ENCODE results near the gene ARHGAP27. TPM values are rescaled to one million over a fixed set of nuclear protein-coding genes. Genes with fewer than 3 reads are reported as not detected.
"Not testable (repeated sequence)": the region's sequence is repeated elsewhere in the genome, so short reads cannot be mapped to it uniquely, and the experiment has no call there.

ARHGAP27 gene, protein sequence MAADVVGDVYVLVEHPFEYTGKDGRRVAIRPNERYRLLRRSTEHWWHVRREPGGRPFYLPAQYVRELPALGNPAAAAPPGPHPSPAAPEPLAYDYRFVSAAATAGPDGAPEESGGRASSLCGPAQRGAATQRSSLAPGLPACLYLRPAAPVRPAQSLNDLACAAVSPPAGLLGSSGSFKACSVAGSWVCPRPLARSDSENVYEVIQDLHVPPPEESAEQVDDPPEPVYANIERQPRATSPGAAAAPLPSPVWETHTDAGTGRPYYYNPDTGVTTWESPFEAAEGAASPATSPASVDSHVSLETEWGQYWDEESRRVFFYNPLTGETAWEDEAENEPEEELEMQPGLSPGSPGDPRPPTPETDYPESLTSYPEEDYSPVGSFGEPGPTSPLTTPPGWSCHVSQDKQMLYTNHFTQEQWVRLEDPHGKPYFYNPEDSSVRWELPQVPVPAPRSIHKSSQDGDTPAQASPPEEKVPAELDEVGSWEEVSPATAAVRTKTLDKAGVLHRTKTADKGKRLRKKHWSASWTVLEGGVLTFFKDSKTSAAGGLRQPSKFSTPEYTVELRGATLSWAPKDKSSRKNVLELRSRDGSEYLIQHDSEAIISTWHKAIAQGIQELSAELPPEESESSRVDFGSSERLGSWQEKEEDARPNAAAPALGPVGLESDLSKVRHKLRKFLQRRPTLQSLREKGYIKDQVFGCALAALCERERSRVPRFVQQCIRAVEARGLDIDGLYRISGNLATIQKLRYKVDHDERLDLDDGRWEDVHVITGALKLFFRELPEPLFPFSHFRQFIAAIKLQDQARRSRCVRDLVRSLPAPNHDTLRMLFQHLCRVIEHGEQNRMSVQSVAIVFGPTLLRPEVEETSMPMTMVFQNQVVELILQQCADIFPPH
- 61.8 and 66.5 TPM in 2 replicates for total RNA-seq

DNA sequence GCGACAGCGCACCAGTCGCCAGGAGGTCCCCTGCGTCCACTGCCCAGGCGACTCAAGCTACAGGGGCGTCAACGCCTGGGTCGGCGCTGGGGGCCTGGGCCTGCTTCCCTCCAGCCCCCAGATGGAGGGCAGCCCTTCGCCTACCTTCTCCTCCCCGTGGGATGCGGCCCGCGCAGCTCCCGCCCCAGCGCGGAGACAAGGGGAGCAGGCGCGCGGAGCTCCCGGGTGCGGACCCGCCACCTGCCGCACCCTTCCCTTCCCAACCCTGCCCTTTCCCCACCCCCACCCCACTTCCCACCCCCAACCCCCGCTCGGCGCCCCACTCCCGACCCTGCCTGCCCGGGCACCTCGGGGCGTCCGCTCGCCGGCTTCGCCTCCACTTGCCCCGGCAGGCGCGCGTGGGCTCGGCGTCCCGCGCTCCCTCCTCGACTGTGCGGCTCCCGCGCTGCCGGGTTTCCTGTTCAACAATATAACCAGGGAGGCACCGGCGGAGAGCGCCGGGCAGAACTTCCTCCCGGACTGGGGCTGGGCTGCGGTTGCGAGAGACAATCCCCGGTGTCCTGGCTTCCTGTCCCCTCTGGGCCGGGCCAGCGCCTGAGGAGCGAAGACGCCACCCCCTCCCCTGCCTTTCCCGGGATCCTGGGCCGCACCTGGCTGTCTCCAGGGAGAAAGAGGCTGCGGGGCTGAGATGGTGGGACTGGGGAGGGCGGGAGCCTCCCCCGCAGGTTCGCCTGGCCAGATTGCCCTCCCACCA, at the start of gene ARHGAP27:
ARHGAP27 (minus strand) TSS at position 466 of the 754 bp plus-strand sequence. CDS start 2,591 bp downstream, outside the sequence.
- peak; percentile 68 for DNase-seq

DNA sequence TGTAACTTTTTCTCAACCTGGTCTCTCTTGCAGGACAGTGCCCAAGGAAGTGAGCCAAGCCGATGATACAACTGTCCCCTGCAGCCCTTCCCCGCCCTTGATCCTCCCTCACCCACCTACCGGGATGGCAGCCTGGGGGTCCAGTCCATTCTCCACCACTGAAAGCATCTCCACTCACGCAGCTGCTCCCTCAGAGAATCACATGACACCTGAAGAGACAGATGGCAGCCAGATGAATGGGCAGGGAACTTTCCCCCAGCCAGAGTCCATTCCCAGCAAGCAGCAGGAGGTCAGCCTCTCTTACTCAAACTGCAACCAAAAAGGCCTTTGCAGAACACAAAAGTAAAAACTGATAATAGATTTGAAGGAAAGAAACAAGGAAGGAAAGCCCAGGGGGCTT, 49.6 kb upstream of the ARHGAP27 start:
- not testable (repeated sequence) for DNase-seq

DNA sequence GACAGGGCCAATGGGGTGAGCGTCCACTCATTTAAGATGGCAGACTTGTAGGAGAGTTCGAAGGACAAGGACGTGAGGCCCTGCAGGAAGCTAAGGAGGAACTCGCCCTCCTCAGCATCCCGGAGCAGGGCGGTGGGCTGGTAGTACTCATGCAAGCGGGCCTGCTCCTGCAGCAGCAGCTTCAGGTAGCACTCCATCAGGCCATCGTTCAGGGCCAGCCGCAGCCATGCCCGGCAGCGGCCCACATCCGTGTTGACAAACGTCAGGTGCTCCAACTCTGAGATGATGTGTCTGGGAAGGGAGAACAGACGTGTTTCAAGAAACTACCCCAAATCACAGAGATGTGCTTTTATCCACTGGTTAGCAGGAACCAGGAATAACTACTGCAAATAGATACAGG, 42.8 kb upstream of the ARHGAP27 start:
- DNase-seq = not testable (repeated sequence)

DNA sequence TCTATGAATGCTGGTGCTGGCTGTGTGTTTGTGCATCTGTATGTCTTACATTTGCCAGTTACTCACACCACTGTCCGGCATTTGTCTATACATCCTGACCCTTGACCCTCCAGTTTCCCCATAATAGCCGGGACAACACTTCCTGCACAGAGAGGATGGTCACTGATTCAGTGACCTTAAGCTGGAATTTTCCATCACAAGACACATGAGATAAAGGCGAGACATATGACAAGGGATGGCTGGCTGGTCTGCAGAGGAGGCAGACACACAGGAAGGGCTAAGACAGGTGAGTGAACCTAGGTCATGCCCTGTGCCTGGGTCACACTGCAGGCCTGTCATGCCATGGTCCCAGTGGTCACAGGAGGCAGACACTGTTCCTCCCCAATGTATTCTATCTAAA, 39.6 kb upstream of the ARHGAP27 start:
- peak; percentile 44 for DNase-seq

DNA sequence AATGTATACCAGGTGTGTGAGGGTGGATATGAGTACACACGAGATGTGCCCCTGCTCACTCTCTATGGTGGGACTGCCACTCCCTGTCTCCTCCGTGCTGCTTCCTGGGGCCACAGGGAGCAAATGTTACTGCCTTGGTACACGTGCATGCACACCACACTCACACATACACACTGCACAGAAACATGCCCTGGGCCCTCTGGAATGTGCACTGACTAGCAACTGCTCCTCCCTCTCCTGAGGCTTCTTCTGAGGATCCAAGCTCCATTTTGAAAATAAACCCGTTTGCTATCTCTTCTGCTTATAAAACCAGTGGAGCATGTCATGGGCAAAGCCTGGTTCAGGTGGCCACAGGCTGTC, 36.5 kb upstream of the ARHGAP27 start:
- DNase-seq = not testable (repeated sequence)

DNA sequence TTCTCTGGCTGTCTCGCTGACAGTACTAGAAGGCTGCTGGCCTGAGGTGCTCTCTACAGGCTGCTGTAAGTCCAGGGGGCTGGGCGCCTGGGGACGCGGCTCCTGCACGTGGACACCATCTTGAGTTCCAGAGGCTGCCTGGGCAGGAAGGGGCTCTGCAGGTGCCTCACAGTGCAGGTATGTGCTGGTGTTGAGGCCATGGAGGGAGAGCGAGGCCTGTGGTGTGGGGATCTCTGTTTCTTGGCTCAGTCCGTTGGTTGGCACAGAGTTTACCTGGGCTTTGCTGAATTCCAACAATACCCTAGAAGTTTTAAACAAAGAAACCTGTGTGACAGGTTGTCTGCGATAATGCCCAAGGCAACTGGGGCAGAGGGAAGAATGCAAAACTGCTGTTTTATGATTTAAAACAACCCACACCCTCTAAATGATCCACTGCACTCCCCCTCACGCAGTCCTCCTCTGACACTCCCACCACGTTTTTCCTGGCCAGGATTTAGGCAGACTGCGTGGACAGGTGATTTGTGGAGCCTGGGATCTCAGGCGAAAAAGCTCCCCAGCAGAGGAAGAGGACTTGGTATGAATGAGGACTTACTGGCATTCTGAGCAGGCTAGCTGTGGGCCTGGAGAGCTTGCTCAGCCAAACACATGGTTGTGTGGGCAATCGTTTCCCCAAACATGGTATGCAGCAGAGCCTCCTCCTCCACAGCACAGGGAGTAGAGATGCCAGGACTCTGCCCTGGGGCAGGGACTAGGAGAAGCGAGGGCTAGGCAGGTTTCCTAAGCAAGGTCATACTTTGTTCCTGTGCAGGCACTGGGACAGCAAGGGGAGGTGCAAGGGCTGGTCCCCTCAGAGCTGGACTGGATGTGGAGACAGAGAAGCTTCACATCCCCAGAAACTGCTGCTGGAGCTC, 35.9 kb upstream of the ARHGAP27 start:
- DNase-seq = not testable (repeated sequence)

DNA sequence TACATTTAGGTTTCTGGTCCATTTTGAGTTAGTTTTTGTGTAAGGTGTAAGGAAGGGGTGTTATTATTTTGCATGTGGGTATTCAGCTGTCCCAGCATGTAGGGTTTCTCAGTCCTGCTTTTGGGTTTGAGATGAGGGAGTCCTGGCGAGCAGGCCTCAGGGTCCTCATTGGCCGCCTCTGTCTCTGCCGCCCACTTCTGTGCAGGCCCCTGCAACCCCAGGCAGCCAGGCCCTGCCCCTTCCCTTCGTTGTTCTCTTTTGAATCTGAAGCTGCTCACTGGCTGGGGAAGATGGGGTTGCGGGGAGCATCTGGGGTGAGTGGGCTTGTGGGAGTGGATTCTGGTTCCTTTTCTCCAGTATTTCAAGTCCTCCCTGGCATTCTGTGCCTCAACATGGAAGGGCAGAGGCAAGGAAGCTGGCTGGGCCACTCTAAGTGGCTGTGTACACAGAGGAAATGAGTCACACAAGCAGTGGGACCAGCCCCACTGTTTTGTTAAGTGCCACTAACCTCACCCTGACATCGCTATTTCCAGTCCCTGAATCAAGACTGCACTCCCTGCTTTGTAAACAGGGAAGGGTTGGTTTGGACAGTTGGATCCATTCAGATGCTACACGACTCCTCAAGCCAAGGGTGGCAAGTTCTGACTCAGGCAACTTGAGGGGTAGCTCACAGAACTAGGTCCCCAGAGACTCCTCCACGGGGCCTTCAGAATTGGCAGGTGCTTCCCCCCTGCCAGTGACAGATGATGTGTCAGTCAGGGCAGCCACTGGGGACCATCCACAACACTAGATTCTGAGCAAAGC, 29.1 kb upstream of the ARHGAP27 start:
- peak; percentile 64 for DNase-seq

DNA sequence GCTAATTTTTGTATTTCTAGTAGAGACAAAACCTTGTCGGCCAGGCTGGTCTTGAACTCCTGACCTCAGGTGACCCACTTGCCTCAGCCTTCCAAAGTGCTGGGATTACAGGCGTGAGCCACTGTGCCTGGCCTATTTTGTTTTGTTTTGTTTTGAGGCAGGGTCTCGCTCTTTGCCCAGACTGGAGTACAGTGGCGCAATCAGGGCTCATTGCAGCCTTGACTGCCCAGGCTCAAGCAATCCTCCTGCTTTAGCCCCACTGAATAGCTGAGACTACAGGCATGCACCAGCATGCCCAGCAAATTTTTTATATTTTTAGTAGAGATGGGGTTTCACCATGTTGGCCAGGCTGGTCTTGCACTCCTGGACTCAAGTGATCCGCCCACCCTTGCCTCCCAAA, 27.8 kb upstream of the ARHGAP27 start:
- not testable (repeated sequence) for DNase-seq

DNA sequence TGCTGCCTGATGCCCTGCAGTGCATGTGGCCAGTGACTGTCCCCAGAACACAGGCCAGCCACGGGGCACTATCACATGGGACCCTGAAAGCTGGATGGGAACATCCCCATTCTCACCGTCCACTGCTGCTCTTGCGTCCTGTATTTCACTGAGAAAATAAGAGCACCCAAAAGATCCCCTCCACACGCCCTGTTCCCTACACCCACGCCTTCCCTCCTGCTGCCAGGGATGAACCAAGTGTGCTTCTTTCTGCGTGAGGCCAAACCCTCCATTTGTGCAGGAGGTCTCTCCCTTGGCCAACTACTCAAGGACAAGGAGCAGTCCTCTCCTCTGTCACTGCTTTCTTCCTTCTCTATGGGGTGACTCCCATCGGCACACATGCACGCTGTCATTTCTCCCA, 21.7 kb upstream of the ARHGAP27 start:
- not testable (repeated sequence) for DNase-seq

DNA sequence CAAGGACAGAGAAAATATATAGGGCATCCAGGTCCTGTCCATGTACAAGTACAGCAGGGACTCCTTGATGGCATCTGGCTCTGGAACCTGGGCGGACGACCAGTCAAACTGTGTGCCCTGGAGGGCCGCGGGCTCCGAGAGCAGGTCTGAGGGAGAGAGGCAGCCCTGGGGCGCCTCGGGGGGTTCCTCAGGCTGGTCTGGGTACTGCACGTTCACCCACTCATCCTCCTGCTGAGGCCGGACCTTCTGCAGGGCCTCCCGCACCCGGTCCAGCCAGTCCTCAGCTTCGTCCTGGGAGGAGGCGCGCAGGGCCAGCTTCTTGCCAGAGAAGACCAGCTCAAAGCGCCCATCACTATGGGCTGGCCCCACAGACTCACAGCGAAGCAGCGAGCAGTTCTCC, 21.1 kb upstream of the ARHGAP27 start:
- not testable (repeated sequence) for DNase-seq

DNA sequence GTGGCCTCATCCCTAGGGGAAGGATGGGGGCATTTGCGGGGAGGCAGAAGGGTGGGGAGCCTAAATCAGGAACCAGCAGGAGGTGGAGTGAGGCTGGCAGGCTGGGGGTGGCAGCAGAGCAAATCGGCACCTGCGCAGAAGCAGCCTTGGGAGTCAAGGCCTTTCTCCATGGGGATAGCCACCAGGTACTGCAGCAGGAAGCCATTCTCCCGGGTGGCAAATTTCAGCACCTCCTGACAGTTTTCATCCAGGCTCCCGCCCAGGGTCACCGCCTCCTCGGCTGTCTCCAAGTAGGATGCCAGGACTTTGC, 20.5 kb upstream of the ARHGAP27 start:
- DNase-seq = not testable (repeated sequence)

DNA sequence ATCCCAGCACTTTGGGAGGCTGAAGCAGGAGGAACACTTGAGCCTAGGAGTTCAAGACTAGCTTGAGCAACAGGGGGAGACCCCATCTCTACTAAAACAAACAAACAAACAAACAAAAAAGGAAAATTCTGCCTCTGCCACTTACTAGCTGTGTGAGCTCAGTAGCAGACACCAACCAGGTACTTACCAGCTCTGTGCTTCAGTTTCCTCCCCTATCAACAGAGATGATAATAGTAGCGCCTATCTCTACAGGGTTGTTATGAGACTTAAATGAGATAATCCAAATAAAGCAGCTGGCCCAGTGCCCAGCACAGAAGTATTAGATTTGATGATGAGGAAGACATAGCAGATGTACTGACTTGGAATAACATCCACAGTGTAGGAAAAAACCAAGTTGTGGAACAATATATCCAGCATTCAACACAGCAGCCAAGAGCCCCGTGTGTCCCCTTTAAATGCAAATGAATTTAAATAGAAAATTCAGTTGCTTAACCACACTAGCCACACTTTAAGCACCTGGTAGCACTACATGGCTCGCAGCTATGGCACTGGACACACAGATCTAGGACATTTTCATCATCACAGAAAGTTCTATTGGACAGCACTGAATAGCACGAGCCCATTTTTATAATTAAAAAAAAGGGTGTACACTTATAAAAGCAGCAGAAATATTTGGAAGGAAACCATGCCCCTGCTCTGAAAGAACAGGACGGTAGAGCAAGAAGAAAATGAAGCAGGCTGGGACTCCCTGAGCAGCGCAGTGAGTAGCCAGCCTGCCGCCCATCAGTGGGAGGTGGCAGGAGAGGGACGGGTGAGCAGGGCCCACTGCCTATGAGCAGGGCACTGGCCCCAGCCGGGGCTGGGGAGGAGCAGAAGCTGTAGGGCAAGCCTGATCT, 19.9 kb upstream of the ARHGAP27 start:
- not testable (repeated sequence) for DNase-seq

DNA sequence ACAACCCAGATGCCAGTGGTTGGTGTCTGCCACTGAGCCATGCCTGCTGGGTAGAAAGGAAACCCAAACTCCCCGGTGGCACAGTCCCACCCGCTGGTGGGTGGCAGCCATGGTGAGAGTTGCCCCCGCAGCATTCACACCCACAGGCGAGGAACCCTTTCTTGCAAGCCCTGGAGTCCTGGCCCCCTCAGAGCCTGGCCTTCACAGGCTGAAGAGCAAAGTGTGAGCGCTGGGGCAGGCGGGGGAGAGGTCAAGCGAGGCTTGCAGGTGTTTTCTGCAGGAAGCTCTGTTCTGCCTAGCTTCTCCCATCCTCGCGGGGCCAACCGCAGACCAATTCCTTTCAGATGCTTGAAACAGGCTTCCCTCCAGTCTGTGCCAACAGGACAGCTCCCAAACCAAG, 19.0 kb upstream of the ARHGAP27 start:
- DNase-seq = not testable (repeated sequence)

DNA sequence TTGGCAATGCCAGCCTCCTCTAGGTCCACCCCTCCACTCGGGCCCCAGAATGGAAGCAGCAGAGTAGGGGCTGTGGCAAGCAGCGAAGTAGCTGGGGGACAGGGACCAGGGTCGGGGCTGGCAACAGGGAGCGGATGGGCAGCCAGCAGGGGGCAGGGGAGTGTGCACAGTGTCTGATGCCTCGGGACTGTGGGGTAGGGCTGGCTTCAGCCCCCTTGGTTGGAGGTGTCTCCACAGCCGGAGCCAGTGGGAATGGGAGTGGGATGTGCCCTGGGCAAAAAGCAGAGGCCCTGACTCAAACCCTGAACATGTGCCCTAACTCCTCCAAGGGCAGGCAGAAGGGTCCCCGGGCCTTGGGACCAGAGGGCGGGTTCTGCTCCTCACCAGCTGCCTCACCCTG, 18.5 kb upstream of the ARHGAP27 start:
- DNase-seq = no peak

DNA sequence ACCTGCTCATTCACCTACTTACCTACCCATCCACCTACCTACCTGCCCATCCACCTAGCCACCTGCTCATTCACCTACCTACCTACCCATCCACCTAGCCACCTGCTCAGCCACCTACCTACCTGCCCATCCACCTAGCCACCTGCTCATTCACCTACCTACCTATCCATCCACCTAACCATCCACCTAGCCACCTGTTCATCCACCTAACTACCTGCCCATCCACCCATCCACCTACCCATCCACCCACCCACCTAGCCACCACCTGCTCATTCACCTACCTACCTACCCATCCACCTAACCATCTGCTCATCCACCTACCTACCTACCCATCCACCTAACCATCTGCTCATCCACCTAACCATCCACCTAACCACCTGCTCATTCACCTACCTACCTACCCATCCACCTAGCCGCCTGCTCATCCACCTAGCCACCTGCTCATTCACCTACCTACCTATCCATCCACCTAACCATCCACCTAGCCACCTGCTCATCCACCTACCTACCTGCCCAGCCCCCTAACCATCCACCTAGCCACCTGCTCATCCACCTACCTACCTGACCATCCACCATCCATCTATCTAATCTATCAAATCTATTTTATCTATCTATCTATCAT, 17.1 kb upstream of the ARHGAP27 start:
- DNase-seq = not testable (repeated sequence)

DNA sequence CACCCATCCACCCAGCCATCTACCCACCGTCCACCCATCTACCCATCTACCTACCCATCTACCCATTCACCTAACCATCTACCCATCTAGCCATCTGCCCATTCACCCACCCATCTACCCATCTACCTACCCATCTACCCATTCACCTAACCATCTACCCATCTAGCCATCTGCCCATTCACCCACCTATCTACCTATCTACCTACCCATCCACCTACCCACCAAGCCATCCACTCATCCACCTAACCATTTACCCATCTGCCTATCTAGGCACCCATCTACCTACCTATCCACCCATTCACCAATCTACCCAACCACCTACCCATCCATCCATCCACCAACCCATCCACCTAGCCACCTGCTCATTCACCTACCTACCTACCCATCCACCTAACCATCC, 16.6 kb upstream of the ARHGAP27 start:
- not testable (repeated sequence) for DNase-seq

DNA sequence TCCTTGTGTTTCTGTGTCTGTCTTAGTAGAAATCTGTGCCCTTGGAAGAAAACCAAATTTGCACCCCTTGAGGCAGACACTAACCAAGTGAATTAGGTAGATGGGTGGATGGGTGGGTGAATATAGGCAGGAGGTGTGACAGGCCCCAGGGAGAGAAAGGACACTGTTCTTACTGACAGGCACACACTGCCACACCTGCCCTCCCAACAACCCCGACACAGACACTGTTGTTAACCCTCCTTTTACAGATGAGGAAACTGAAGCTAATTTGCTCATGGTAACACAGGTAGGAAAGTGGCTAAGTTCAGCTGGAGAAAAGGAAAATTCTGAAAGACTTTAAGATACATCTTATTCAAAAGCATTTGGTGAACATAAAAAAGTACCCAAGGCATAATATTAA, 15.8 kb upstream of the ARHGAP27 start:
- DNase-seq = not testable (repeated sequence)

DNA sequence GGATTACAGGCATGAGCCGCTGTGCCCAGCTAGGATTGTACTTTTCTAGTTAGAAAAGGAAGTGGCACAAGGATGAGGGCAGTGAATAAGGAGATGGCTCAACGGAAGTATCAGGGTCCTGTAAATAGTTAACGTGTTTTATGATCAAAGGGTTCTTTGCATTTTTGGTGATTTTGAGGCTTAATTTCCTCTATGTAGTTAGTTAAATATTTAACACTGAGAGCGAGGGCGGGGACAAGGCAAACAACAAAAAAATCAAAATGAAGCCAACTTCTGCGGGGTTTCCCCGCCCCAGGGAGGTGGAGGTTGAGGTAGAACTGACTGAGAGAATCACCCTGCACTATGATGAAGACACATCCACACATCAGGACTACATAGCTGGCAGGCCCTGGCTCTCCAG, 15.4 kb upstream of the ARHGAP27 start:
- DNase-seq = not testable (repeated sequence)

DNA sequence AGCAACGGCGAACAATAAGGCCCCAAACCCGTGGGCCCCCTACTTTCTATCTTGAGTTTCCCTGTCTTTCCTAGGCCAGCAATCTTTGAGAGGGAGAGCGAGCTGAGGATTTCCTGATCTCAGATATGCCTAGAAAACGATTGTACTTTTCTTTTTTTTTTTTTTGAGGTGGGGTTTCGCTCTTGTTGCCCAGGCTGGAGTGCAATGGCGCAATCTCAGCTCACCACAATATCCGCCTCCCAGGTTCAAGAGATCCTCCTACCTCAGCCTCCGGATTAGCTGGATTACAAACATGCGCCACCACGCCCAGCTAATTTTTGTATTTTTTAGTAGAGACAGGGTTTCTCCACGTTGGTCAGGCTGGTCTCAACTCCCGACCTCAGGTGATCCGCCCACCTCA, 15.0 kb upstream of the ARHGAP27 start:
- DNase-seq = not testable (repeated sequence)
